HG02870 (cell line): Measurements from ENCODE around the gene ELFN2.

ENCODE experiments used
- ATAC-seq: cut with Tn5 transposase; IDR thresholded peaks from one replicate; pipeline ENCODE4 v1.9.1; 2021; ENCODE audit warnings: mild to moderate bottlenecking, moderate library complexity; ENCODE audit not compliant: unreplicated experiment

Gene ELFN2

DNA sequence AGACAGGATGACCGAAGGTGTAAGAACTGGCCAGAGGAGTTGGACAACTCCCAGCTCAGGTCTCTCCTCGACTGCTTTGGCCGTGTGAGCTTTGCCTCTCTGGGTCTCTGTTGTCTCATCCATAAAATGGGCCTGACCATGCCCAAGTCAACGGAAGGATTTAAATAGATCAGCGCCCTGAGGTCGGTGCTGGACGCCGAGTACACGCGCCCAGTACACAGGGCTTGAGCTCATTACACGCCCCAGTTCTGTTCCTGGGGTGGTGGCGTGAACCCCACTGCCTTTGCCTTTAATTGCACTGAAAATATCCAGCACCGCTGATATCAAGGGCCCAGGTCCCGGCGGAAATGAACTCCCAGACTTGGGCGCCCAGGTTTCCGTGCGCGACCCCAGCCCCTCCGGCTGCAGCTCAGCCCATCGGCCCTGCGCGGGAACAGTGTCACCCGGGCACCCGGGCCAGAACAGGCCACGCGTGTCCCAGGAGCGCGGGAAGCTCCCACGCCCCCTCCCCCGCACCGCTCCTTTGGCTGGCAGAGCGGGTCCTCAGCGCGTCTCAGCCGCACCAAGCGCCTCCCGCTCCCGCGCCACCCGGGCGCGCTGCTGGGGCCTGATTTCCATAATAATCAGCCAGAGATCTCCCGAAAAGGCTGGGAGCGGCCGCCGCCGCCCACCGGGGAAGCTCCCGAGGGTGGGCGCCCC, 102.8 kb downstream of the ELFN2 start:
- ATAC-seq: no peak

DNA sequence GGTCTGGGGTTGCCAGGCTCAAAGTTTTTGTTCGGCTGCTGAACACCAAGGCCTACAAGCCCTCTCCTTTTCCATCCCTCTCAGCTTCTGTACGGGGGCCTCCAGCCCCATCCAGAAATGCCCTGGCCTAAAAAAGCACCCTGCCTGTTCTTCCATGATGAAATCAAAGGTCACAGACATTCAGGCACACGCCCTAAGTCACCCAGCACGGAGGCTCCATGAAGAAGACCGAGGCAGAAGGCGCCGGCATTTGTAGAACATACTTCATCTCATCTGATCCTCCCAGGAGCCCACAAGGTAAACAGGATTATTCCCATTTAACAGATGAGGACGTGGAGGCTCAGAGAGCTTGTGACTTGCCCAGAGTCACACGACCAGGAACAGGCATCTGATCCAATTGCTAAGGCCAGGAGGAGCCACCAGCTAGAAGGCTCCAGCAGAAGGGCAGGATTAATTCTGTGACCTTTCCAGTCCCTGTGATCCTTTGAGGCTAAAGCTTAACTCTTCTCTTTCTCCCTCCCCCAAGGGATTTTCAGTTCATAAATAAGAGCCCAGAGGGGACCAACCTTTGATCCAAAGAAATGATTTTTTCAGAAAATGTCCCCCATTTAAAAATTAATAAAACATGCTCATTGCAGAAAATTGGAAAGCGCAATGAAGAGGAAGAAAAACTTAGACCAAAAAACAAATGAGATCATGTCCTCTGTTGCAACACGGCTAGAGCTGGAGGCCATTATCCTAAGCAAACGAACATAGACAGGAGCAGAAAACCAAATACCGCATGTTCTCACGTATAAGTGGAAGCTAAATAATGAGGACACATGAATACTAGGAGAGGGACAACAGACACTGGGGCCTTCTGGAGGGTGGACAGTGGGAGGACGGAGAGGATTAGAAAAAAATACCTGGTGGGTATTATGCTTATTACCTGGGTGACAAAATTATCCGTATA, 106.3 kb downstream of the ELFN2 start:
- ATAC-seq: no peak

DNA sequence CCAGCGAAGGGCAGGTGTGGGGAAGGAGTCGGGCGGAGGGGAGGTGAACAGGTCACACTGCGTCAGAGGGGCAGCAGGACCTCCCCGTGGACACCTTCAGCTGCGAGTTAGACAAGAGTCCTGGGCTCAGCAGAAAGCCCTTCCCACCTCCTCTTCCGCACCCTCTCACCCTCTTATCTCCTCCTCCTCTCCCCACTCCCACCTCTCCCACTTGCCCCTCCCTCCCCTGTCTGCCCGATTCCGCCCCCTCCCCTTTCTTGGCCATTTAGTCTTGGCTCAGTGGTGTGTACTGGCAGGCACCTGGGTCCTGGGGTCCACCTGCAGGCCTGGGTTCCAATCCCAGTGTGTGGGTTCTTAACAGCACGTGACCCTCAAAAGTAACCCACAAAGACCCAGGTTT, 107.8 kb downstream of the ELFN2 start:
- no peak for ATAC-seq

DNA sequence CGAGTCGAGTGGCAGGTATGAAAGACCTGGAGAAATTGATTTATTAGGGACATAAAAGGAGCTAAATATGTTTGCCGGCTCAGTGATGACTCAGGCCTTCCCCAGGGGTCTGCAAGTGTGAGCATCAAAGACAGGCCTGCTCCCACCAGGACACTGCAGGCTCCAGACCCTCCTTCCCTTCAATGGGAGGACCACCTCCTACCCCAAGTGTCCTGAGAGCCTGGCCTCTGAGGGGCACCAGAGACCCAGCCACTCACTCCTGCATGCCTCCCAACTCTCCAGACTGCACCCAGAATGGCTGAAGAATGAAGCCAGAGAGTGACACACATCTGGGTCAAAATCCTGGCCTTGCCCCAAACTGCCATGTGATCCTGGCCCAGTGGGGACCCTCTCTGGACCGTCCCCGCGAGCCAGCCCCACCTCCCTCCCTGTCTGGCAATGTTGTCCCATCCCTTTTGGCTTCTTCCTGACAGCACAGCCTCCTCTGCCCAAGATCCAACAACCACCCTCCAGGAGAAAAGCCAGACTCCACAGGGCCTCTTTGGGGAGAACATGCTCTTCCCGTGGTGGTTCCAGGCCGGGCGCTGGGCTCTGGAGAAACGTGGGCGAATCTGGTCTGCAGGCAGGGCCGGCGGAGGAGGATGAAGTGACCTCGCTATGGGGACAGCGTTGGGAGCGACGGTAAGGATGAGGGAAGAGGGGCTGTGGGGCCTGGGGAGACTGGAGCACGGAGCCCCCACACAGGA, 108.7 kb downstream of the ELFN2 start:
- no peak for ATAC-seq
